Dermis blood vessel endothelial cell (primary cell): ENCODE data around the gene FMOD. TPM values are rescaled to one million over a fixed set of nuclear protein-coding genes. Genes with fewer than 3 reads are reported as not detected.

Experiments used
- DNase-seq: peaks from one replicate; pipeline ENCODE4 v3.0.0; 2010
- total RNA-seq: library from RNA; depleted of rRNA; stranded (reverse); fragments of >200 nt; gene quantifications from 2 replicates; pipeline ENCODE4 v1.2.3, GENCODE V29; 2014

The FMOD gene
- 11.4 and 21.2 TPM in 2 replicates for total RNA-seq

DNA sequence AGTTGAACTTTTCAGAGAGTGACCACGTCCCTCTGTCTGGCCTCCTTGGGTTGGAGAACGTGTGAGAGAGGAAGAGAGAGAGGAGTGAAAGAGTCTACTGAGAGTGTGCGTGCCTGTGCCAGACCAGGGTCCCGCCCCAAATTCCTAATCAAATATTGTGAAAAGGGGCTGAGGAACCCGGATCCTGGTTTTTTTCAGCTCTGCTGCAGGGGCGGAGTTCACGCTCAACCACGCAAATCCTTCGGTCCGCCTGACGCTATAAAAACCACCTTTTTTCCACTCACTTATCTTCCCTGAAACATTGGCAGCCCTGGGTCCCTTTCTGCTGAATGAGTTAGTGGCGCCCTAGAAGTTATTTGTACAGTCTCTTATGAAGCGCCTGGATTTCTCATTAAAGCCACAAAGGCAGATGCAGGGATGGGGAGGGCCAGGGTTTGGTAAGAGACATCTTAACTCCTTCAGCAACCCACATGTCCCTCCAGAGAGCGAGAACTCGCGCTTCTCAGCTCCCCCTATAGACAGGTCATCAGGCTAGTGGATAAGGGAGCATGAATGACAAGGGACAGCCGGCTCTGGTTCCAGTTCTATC is at the start of gene FMOD:
Gene FMOD, minus strand, starts transcription at position 86 of the 589 bp plus-strand sequence. CDS start 2,852 bp downstream, outside the sequence.
- DNase-seq: peak; percentile 13

DNA sequence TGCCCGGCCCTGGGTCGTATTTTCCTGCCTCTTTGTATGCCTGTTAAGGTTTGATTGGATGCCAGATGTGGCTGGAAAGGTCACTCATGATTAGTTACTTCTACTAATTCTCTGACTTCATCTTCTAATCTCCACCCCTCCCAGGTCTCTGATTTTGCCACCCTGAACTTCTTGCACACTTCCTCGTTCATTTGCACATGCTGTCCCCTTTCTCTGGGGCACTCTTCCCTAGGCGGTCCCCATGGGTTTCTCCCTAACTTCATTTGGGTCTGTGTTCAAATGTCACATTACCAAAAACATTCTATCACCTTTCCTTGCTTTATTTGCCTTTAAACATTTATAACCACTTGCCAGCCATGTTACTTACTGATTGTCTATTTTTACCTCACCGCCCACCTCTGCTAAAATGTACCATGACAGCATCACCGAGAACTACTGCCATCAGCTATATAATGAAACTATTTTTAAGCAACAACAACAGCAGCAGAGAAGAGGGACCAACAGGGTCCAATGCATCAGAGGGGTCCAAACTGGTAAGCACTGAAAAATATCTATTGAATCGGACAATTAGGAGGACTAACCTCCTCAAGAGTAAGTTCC is 45.8 kb upstream of the FMOD start:
- no peak for DNase-seq

DNA sequence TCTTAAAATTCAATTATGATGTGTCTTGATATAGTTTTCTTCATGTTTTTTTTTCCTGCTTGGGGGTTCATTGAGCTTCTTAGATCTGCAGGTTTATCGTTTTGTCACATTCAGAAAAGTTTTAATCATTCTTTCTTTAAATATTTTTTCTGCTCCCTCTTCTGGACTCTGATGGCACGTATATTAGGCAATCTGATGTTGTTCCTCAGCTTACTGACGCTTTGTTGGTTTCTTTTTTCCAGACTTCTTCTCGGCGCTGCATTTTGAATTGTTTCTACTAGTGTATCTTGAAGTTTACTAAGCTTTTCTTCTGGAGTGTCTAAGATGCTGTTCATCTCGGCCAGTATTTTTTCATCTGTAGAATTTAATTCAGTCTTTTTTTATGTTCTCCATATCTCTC is 44.8 kb upstream of the FMOD start:
- no peak for DNase-seq

DNA sequence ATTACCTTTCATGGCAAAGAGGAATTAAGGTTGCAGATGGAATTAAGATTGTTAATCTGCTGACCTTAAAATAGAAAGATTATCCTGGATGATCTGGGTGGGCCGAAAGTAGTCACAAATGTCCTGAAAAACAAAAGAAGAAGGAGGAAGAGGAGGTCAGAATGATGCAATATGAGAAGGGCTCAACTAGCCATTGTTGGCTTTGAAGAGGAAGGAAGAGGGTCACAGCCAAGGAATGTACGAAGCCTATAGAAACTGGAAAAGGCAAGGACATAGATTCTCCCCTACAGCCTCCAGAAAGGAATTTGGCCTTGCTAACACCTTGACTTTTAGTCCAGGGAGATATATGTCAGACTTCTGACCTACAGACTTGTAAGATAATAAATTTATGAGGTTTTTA is 39.4 kb upstream of the FMOD start:
- DNase-seq: peak; percentile 36

DNA sequence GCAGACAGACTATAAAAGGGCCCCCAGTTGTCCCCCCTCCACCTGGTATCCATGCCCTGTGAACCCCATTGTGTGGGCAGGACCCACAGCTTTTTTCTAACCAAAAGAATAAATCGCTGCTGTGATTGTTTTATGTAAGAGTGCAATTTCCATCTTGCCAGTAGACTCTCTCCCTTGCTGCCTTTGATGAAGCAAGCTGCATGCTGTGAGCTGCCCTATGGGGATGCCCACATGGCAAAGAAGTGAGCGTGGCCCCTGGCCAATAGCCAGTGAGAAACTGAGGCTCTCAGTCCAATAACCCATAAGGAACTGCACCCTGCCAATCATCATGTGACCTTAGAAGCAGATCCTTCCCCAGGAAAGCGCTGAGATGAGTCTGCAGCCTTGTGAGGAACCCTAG is 37.8 kb upstream of the FMOD start:
- no peak for DNase-seq

DNA sequence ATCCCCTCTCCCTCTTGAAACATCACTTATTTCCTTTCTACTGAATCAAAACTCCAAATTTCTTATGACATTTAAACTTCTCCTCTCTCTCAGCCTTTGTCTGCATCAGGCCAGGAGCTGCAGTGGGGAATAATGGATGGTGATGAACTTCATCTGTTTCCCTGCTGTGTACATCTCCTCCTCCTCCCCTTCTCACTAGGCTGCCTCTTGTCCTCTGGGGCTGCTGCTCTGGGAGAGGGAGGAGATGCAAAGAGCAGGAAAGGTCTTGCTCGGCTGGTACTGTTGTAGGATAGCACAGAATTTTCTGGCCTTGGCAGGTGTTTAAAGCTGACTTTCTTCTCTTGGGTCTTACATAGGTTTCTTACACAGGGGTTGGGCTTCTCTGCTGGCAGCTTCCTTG is 31.1 kb upstream of the FMOD start:
- no peak for DNase-seq

DNA sequence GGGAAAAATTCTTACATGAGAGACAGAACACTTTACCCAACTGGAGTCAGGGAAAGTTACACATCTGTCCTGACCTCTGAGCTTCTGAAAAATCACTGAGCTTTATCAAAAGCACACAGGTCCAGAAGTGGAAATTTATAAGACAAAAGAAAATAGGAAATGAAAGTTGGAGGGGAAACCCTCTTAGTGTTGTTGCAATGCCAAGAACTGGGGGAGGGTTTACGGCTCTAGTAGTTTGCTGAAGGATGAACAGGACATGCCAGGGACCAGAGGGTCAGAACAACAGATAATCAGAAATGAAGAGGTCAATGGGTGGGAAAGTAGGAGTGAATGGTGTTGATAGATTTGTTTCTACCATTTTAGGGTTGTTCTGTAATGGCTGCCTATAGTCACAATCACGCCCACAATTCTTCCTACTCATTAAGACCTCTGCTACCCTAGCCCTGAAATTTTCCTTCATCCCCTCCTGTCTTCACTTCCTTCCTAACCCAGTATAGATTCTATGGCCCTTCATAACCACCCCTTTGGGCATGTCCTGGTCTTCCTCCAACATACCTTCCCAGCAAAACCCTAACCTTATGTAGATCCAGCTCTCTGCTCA is 30.3 kb upstream of the FMOD start:
- peak; percentile 24 for DNase-seq

DNA sequence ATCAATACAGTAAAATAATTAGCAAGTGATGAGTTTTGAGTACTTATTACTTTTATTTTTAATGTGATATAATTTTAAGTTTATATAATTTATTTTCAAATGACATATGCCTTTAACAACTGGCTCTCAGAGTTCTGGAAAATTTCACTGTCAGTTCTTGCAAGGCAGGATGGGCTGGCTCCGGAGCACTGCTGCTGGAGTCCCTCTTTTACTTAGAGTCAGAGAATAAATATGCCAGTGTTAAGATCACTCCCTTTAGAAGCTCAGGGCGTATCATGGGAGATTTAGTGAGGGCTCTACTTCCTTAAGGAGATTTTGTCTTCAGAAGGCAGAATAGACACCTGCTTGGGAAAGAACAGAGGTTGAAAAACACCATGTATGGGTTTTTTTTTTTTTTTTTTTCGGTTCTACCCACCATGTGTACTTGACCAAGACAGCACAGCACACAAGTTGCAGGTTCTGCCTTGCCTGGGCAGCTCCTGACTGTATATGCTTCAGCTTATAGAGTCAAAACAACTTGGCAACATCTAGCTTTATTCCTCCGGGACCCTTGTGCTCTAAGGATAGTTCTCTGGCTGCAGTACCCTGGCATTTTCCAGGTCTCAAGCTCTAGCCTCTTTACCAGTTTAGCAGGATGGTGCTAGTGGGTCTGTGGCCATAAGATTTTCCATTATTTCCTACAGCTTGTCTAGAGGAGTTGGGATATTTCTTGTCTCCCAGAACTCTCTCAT is 29.7 kb upstream of the FMOD start:
- DNase-seq: peak; percentile 5

DNA sequence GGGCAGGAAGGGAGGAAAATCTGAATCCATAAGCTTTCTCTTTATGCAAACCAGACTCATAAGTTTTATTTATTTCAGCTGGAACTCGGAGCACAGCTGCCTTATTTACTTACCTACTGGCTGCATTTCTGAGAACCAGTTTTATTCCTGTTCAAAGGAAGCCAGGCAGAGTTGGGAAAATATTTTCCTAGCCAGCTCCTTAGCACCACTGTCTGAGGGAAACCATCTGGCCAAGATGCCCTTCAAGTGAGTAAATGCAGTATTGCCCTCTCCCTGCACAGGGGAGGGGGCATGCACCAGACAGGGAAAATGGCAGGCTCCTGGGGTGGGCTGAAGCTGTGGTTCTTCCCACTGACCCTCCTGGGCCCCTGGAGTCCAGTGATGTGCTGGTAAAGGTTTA is 28.9 kb upstream of the FMOD start:
- no peak for DNase-seq

DNA sequence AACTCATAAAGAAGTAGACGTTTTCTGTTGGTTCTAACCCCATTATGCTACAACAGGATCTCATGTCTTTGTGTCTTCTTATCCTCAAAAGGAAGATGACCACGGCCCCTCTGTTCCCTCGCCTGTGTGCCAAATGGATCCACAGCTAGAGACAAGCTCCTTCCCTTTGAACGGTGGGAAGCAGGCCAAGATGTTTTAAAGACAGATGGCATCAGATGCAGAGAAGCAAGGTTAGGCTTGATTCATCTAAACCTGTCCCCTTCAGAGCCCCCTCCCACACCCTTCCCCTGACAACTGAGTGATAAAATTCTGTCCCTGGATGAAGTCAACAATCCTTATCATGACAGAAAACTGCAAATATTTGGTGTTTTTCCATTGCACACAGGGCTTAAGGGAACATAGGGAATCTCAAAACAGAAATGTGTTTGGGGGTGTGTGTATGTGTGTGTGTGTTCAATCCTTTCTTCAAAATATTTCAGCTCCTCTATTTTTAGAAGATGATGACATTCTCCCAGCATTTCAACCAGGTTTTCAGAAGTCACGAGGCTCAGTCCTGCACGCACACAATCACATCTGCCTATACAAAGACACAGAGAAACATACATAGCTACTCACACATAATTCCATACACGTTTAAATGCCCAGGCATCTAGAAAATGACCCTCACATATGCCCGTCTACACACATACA is 27.8 kb upstream of the FMOD start:
- DNase-seq: no peak

DNA sequence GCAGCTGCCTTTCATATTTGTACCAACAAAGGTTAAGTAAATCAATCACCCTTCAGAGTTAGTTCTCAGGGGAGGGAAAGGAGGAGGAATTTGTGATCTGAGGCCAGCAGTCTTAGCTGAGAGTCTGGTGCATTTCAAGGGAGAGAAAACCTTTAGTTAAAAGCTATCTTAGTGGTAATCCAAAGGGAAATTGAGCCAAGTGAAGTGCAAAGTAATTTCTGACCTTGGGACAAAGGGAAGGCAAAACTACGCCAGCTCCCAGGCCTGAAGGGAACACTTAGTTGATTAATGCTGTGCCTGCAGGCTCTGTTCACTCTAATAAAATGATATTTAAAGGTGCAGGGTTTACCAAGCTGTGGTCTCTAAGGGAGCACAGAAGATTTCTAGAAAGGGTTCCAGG is 23.1 kb upstream of the FMOD start:
- no peak for DNase-seq

DNA sequence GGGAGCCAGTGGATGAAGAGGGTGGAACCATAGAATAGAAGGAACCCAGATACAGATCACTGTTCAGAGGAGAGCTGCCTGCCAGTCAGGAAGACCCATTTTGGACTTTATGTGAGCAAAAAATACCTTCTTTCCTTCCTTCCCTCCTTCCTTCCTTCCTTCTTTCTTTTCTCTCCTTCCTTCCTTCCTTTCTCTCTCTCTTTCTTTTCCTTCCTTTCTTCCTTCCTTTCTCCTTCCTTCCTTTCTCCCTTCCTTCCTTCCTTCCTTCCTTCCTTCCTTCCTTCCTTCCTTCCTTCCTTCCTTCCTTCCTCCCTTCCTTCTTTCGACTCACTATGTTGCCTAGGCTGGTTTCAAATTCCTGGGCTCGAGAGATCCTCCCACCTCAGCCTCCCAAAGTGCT is 22.1 kb upstream of the FMOD start:
- no peak for DNase-seq

DNA sequence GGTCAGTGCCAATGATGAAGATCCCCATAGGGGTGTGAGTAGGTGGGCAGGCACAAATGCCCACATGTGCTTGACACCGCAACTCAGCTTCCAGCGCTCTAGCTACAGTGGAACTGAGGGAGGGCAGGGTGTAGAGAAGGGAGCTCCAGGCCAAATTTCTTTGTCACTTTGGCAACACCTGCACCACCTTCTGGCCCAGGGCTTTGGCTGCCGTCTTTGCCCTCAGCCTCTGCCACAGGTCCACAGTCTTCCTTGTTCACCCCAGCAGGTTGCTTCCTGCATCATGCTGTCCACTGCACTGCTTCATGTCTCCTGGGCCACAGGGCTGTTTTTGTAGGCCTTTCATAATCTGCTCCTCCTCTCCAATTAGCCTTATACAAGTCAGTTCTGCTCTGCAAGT is 20.4 kb upstream of the FMOD start:
- no peak for DNase-seq

DNA sequence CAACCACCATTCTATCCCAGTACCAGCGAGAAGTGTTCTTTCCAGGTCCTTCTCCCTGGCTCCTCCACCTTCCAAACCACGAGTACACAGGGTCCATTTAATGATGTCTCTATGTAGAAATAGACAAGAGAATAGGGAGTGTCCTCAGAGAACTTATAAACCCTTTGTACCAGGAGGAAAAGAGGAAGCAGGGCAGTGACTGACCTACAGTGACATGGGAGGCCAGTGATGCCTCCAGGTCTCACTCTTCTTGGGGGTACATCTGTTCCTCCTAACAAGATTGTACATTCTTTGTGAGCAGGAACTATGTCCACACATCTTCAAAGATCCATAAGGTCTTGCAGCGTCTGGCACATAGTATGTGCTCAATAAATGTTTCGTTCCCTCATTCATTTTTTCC is 18.7 kb upstream of the FMOD start:
- no peak for DNase-seq

DNA sequence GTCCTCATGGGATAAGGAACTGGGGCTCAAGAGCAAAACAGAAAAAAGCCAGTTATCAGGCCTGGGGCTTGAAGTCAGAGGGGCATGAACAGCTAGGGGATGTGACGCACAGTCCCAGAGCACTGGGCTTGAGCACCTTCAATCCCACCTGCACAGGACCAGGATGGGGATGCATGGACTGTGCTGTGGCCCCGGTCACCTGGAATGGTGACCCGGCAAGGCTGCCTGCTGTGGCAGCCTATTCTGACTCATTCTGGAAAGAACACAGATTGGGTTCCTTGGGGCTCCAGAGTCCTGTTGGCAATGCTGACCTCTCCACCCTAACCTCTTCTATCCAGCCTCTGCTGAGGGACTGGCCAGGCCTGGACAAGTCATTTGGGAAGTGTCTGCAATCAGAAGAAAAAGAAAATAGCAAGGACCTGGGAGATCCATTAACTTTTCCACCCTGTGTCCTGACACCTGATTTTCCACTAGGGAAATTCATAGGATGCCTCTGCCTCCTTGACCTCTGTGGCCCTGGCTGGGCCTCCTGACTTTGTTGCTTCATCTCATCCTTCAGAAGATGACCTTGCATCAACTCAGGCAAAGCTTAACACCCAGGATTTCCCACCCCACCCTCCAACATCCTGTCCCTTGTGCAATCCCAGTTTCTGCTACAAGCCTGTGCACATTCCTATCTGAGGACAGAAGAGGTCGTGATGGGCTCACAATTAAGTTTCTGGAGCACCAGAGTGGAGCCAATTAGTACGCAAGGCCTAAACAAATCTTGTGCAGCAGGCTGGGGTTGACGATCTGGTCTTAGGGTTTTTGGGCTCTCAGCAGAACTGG is 17.9 kb upstream of the FMOD start:
- peak; percentile 22 for DNase-seq

DNA sequence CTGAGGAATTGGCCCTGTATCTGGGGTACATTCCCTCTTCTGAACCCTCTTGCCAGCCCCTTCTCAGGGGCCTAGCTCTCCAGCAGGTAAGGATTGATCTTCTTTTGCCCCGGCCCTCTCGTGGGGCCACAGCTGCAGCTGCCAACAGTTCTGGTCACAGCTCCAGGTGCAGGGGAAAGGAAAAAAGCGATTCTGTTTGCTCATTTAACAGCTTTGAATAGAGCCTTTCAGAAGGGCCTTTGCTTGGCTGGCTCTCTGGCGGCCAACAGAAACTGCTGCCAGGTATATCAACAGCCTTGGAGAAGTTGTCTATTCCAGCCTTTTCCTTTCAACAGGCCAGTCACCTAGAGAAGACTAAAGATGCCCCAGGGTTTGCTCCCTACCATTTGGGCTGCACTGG is 16.1 kb upstream of the FMOD start:
- DNase-seq: no peak

DNA sequence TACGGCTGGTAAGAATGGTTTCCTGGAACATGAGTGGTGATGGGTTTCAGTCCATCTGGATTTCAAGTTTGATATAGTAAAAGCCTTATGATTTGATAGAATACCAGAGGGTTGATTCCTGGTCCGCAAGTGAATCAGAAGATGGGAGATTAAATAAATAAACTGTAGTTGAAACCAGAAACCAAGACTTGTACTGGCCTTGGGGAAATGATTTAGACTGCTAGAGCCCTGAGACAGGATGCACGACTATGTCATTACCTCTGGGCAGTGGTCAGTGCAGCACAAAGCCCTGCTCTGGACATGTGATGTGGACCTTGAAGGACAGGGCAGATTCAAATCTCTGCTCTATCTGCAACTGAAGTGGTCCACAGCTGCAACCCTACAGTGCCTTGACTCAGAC is 15.6 kb upstream of the FMOD start:
- DNase-seq: no peak

DNA sequence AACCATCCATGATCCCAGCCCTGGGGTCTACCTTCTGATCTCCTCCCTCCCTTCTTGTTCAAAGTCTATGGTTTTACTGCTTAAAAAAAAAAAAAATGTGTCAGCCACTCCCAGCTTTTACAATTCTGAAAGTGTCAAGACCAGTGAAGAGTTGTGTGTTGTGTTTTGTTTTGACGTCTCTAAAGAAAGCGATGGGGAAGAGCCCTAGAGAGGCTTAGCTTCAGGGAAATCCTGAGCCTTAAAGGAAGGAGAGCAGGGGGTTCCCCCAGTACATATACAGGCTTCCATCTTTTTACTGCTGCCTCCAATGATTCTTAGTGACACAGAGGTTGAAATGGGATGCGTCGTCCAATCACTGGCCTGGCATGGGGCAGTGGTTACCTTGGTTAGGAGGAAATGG is 13.9 kb upstream of the FMOD start:
- no peak for DNase-seq

DNA sequence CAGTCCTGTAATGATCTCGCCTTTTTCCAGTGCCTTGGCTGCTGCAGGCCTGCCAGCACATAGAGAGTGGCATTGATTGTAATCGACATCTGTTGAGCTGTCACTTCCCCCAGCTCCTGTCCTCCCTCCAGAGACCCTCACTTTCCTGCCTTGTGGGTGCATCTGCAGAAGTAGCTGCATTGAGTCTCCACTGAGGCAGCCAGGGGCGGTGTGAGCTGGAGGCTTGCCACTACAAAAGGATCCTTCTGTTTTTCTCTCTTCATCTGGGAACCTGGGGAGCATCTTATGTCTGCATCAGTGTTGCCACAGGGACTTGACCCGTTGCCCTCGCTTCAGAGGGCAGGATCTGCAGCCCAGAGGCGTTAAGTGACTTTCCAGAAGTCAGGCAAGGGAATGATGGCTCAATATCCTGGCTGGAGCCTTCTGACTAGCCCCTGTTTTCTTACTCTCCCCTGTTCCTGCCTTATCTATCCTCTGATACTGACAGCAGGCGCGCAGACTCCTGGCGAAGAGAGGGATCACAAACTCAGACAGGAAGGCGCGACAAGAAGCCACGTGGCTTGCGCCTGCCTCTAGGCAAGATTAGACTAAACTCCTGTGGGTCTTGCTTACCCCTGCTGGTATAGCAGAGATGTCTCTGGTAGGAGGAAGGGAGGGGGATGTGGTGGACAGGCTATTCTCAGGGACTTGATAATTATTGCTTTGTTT is 13.3 kb upstream of the FMOD start:
- no peak for DNase-seq

DNA sequence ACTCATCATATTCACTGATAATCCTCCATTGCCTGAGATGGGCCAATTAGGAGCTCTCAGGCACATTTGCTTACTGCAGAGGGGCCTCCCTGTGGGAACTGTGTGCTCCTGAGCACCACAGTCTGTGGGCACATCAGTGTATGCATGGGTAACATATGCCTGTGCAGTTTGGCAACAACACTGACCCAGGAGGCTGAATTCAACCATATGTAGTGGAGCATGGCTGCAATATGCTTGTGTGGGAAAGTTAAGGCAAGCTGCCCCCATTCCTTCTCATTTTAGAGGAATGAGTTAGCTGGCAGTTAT is 11.8 kb upstream of the FMOD start:
- no peak for DNase-seq

DNA sequence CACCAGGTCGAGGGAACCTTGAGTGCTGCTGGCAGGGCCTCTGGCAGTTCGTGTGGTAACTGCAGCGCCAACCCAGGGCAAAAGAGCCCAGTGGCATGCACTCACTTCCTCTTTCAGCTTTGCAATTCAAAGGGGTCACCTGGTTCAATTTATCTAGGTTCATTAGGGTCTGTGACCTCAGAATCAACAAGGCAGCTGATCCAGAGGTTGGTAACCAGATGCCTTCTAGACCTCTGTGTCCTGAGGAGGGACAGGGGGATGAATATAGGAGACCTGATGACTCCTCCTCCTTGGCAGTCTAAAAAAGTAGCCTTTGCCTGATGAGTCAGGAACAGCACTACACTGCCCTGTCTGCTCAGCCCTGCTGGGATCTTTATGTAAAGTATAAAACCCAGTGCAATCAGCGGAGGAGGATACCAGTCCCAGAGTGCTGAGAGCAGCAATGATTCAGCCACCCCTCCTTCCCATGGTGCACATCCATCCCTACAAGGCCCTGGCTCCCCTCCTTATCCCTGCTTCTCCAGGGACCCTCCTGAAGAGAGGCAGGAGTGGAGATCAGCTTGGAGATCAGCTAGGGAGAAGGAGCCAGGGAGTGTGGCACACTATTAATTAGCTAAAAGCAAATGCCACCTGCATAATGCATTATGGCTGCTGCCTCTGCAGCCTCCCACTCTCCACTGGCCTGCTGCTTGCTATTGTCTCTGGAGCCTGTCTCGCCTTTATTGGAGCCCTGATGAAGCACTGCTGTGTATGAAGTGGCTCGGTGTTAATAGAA is 11.2 kb upstream of the FMOD start:
- DNase-seq: no peak
